GM18511 (cell line): ENCODE data around the gene KLHL30.

Source experiments
- ATAC-seq: cut with Tn5 transposase; IDR thresholded peaks from one replicate; pipeline ENCODE4 v1.9.1; 2021; ENCODE audit warnings: mild to moderate bottlenecking, moderate library complexity; ENCODE audit not compliant: unreplicated experiment

Gene KLHL30, protein sequence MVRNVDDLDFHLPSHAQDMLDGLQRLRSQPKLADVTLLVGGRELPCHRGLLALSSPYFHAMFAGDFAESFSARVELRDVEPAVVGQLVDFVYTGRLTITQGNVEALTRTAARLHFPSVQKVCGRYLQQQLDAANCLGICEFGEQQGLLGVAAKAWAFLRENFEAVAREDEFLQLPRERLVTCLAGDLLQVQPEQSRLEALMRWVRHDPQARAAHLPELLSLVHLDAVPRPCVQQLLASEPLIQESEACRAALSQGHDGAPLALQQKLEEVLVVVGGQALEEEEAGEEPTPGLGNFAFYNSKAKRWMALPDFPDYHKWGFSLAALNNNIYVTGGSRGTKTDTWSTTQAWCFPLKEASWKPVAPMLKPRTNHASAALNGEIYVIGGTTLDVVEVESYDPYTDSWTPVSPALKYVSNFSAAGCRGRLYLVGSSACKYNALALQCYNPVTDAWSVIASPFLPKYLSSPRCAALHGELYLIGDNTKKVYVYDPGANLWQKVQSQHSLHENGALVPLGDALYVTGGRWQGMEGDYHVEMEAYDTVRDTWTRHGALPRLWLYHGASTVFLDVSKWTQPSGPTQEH

GRCh38 chr2:238138331-238139195 is at the start of gene KLHL30:
KLHL30 (plus strand) TSS chr2:238138668; CDS start chr2:238140755, 2,087 bp downstream.
- ATAC-seq = no peak

- no peak for ATAC-seq
Observed at GRCh38 chr2:238090887-238091286, 47.6 kb upstream of the KLHL30 start.

- ATAC-seq = no peak
Observed at GRCh38 chr2:238091436-238092060, 46.9 kb upstream of the KLHL30 start.

- no peak for ATAC-seq
Observed at GRCh38 chr2:238092486-238093035, 45.9 kb upstream of the KLHL30 start.

GRCh38 chr2:238093181-238094140 is 45.0 kb upstream of the KLHL30 start:
- no peak for ATAC-seq

DNA sequence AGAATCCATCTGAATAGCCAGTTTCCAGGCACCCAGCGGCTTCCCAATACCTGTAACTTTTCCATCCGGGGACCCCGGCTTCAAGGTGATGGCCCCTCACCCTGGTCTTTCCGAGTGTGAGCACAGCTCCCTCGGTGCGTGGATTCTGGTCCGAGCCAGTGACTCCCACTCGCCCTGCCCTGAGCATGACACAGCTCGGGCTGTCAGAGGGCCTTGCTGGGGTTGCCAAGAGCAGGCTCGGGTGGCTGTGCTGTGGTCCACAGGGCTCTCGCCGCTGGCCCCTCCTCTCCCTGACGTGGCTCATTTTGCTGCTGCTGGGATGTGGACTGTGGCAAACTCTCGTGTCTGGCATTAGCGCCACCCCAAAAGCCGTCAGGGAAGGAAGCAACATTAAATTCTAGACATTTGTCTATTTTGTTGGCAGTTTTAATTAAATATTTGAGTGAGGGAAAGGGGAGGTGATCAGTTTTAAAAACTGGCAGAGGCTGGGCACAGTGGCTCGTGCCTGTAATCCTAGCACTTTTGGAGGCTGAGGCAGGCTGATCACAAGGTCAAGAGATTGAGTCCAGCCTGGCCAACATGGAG is 43.9 kb upstream of the KLHL30 start:
- ATAC-seq = no peak

- ATAC-seq = no peak
Observed at GRCh38 chr2:238095143-238095542, 43.3 kb upstream of the KLHL30 start.

DNA sequence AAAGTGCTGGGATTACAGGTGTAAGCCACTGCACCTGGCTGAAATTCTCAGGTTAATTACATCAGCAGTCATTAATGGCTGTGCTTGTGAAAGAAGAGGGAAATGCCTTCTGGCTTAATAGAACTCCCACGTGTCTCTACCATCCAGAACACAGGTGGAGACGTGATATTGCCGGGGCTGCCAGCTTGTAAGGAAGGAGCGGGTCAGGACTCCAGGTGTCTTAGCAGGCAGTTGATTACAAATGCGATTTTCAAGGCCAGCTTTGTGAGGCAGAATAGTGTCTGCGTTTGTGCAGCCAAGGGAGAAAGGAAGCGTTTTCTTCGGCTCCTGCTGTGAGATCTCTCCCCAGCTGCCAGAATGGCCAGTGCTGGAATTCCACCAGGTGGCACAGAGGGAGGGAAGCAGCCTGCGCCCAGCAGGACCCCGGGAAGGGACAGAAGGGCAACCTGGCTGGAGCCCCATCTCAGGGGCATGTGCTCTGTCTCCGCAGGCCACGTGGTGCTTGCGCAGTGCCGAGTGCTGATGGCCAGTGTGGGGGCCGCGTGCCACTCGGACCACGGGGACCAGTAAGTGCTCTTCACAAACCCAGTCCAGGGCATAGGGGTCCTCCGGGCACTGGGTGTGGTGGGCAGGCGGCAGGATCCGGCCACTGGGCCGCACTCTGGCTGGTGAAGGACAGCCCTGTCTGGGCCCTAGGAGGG is 42.0 kb upstream of the KLHL30 start:
- ATAC-seq = no peak

DNA sequence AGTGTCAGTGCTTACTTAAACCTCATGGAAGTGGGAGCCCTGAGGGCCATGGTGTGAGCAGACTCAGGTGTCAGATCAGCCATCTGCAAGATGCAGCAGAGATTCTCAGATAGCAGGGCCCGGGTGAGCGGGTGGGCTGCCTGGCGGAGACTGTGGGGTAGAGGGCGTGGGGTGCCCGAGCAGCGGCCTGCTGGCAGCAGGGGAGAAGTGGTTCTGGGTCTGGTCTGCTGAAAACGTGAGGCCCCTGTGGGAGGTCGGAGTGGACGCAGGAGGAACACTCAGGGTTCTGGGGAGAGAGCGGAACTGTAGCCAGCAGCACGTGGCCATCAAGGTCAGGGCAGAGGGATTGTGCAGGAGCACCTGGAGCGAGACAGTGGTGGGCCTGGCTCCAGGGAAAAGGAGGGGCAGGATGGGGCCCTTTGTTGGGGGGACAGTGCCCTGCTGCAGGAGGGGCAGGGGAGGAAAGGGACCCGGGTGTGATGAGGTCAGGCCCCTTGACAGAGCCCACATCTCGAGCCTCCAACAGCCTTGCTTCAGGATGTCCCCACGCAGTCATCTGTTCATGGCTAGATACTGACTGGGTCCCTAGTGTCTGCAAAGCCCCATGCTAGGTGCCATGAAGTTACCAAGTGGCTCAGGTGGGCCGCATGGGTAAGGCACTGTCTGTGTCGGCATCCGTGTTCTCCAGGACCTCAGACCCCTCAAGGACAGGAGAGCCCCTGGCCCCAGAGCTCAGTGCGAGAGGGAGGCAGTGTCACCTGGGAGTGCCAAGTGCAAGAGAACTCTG is 41.1 kb upstream of the KLHL30 start:
- ATAC-seq = no peak

GRCh38 chr2:238097988-238098871 is 40.2 kb upstream of the KLHL30 start:
- ATAC-seq = peak; percentile 86

DNA sequence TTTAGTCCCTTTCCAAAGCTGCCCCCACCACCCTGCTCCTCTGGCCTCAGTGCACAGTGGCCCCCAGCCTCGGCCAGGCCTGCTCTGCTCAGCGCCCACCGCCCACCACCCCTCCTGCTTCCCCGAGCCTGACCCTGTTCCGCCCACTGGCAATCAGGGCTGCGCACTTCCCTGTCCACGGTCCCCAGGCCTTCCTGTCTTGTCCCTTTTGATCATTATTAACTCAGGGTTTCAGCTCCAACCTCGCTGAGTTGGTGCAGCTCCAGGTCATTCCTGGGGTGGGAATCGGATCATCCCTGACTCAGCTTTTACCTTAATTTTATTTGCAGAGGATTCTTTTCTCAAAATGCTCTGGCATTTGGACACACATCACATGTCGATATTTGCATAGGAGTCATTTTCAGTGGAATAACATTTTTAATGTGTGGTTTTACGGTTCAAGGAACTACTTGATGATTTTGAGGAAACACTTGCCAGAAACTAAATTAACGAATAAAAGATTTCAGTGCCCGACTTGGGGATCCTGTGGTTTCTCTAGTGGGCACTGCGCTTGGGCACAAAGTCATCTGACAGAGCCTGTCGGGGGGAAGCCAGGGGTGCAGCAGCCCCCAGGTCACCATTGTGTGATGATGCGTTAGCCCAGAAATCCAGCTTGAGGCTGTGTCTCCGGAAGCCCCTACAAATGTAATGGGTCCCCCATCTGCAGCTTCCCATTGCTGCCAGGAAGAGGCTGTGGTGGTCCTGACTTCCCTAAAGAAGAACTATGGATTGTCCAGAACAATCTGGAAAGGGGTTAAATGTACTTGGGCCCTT is 39.4 kb upstream of the KLHL30 start:
- ATAC-seq = peak; percentile 29

- ATAC-seq = no peak
Observed at GRCh38 chr2:238099714-238100048, 38.8 kb upstream of the KLHL30 start.

DNA sequence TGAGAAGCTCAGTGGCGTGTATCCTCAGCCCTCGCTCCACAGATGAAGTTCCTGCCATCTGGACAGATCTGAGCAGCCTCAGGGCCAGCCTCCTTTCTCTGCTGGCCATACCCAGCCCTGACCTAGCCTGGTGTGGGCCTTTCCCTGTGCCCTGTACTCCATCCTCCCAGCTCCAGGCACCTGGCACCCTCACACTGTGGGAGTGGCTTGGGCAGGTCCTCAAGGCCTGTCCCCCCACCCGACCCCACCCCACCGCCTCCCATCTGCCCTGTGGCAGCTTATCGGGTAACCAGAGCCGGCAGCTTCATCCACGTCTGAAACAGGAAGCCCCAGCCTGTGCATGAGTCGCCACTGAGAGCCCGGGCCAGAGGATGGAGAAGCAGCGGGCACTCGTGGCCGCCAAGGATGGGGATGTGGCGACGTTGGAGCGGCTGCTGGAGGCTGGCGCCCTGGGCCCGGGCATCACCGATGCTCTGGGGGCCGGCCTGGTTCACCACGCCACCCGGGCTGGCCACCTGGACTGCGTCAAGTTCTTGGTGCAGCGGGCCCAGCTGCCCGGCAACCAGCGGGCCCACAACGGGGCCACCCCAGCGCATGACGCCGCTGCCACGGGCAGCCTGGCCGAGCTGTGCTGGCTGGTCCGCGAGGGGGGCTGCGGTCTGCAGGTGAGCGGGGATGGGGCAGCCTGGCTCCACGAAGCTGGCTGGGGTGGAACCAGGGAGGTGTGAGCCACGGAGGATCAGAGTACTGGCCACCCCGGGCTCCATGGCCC is 38.2 kb upstream of the KLHL30 start, which contains the start of gene ESPNL:
TSS of gene ESPNL (plus strand) at position 292 of the 772 bp plus-strand sequence. CDS start at position 372, 80 bp downstream.
- no peak for ATAC-seq

DNA sequence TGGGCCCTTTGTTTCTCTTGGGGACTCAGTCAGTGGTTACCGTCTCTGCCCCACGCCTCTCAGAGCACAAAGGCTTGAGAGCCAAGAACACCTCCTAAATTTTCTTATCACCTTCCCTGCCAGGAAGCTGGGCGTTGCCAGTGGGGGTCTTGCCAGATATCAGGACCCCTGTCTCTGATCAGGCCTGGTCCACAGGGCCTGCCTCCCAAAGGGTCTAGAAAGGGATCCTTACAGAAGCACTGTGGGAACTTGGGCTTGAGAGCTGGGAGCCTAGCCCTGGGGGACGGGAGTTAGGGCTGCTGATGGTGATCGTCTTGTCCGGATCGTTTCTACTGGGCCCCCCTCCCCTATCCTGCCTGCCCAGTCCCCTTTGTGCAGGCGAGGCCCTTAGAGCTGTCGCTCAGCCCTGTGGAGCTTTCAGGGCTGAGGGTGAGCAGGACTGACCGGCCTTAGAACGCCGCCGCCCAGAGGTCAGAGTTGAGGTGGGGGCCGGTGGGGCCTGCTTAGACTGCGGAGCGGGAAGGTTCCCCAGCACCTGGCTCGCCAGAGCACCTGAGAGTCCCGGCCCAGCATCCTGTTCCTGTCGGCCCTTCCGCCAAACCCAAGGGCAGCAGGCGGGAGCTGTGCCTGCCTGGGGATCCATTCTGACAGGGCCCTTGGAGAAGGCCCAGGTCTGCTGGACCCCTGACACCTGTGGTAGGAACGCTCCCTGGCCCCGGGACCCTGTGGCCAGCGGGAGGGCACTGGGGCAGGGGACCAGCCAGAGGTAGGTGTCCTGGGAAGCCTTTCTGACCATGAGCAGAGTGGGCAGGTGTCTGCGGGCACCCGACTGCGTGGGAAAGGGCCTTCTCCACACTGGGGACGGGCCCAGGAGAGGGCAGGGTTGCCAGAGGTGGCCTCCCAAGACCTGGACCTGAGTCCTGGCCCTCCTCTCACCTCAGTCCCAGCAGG is 37.4 kb upstream of the KLHL30 start:
- no peak for ATAC-seq
